GM19035 (cell line): ENCODE results near the gene IKZF2.

Source experiments
- ATAC-seq: cut with Tn5 transposase; IDR thresholded peaks from one replicate; pipeline ENCODE4 v1.9.1; 2021; ENCODE audit not compliant: unreplicated experiment

Gene IKZF2

GRCh38 chr2:213152888-213153287, 1.5 kb upstream of the IKZF2 start:
- no peak for ATAC-seq

GRCh38 chr2:213152065-213152794, 818 bp upstream of the IKZF2 start:
- ATAC-seq, result peak; percentile 30

- no peak for ATAC-seq
Measured at GRCh38 chr2:213150315-213151097, 906 bp downstream of the IKZF2 start.

GRCh38 chr2:213149949-213150314, 1.5 kb downstream of the IKZF2 start:
- ATAC-seq, result no peak

GRCh38 chr2:213149294-213149875, 2.0 kb downstream of the IKZF2 start:
- ATAC-seq, result no peak

GRCh38 chr2:213148572-213149261, 2.7 kb downstream of the IKZF2 start:
- ATAC-seq, result no peak

- no peak for ATAC-seq
Measured at GRCh38 chr2:213147538-213147937, 3.9 kb downstream of the IKZF2 start.

GRCh38 chr2:213145715-213146242, 5.6 kb downstream of the IKZF2 start:
- ATAC-seq, result no peak

- ATAC-seq, result no peak
Measured at GRCh38 chr2:213137064-213137463, 14.3 kb downstream of the IKZF2 start.

- no peak for ATAC-seq
Measured at GRCh38 chr2:213129311-213129710, 22.1 kb downstream of the IKZF2 start.

- ATAC-seq, result no peak
Measured at GRCh38 chr2:213125646-213126347, 25.6 kb downstream of the IKZF2 start.

GRCh38 chr2:213122725-213123124, 28.7 kb downstream of the IKZF2 start:
- ATAC-seq, result no peak

GRCh38 chr2:213121690-213122089, 29.7 kb downstream of the IKZF2 start:
- no peak for ATAC-seq

- ATAC-seq, result peak; percentile 72
Measured at GRCh38 chr2:213119061-213119809, 32.2 kb downstream of the IKZF2 start.

GRCh38 chr2:213108308-213108707, 43.1 kb downstream of the IKZF2 start:
- ATAC-seq, result no peak

GRCh38 chr2:213107728-213108127, 43.7 kb downstream of the IKZF2 start:
- no peak for ATAC-seq

- ATAC-seq, result no peak
Measured at GRCh38 chr2:213105212-213105611, 46.2 kb downstream of the IKZF2 start.

- ATAC-seq, result no peak
Measured at GRCh38 chr2:213104903-213105202, 46.6 kb downstream of the IKZF2 start.

GRCh38 chr2:213104092-213104902, 47.1 kb downstream of the IKZF2 start:
- no peak for ATAC-seq
